NT2/D1 (cell line): ENCODE measurements around the gene LMAN2.

Experiments
- DNase-seq: peaks from one replicate; pipeline ENCODE4 v3.0.0-alpha.2; 2011; ENCODE audit warnings: low read depth, low spot score
- H3K27me3 ChIP-seq: 2 replicates; pipeline ENCODE4 v1.6.0; 2011; ENCODE audit warnings: mild to moderate bottlenecking; ENCODE audit not compliant: insufficient read length, insufficient read depth
- H3K36me3 ChIP-seq: 2 replicates; pipeline ENCODE4 v1.6.1; 2011; ENCODE audit warnings: mild to moderate bottlenecking, low read length, mixed read lengths; ENCODE audit not compliant: insufficient read depth, insufficient read length
- H3K4me1 ChIP-seq: 2 replicates; pipeline ENCODE4 v1.5.1; 2011; ENCODE audit not compliant: insufficient read depth, insufficient read length
- H3K4me3 ChIP-seq: 2 replicates; pipeline ENCODE4 v1.5.1; 2011; ENCODE audit warnings: low read depth; ENCODE audit not compliant: insufficient read length
- H3K9ac ChIP-seq: 2 replicates; pipeline ENCODE4 v1.6.0; 2011; ENCODE audit warnings: low read depth; ENCODE audit not compliant: insufficient read length
- H3K9me3 ChIP-seq: 2 replicates; pipeline ENCODE4 v1.5.1; 2011; ENCODE audit warnings: mild to moderate bottlenecking, low read length; ENCODE audit not compliant: insufficient read depth
- SUZ12 ChIP-seq: IDR thresholded peaks from 2 replicates; pipeline ENCODE4 v1.6.1; 2011; ENCODE audit not compliant: insufficient read length, insufficient read depth; ENCODE audit errors: extremely low read depth
- YY1 ChIP-seq: IDR thresholded peaks from 2 replicates; pipeline ENCODE4 v1.6.1; 2011; ENCODE audit not compliant: insufficient read length, insufficient read depth
- ZNF274 ChIP-seq: IDR thresholded peaks from 2 replicates; pipeline ENCODE4 v1.6.1; 2011; ENCODE audit warnings: mild to moderate bottlenecking, low read depth, low read length

LMAN2 gene

GRCh38 chr5:177333420-177334154 is 17.9 kb downstream of the LMAN2 start:
- DNase-seq: no peak
- no peak for TF ChIP-seq YY1
- no peak for TF ChIP-seq ZNF274
- no peak for TF ChIP-seq SUZ12
- H3K36me3 ChIP-seq: peaks cover 93% of the 10 kb centered on the region
- H3K4me3 ChIP-seq: no peak overlapping the region
- no peaks in the 10 kb centered on the region for H3K9me3 ChIP-seq
- no peaks in the 10 kb centered on the region for H3K27me3 ChIP-seq
- peaks cover 3% of the 10 kb centered on the region for H3K4me1 ChIP-seq
- H3K9ac ChIP-seq: no peak overlapping the region

GRCh38 chr5:177332896-177333260 is 18.6 kb downstream of the LMAN2 start:
- H3K27me3 ChIP-seq: no peaks in the 10 kb centered on the region
- no peak overlapping the region for H3K4me3 ChIP-seq
- H3K36me3 ChIP-seq: peaks cover 86% of the 10 kb centered on the region
- TF ChIP-seq ZNF274 (no peak), YY1 (no peak), SUZ12 (no peak)
- H3K9me3 ChIP-seq: no peaks in the 10 kb centered on the region
- DNase-seq: no peak
- peaks cover 3% of the 10 kb centered on the region for H3K4me1 ChIP-seq
- no peak overlapping the region for H3K9ac ChIP-seq

GRCh38 chr5:177332031-177332895 is 19.2 kb downstream of the LMAN2 start:
- no peak for DNase-seq
- Histone ChIP-seq H3K27me3 (no peaks in the 10 kb centered on the region), H3K4me3 (no peak overlapping the region), H3K4me1 (peaks cover 3% of the 10 kb centered on the region), H3K9me3 (no peaks in the 10 kb centered on the region), H3K9ac (peak overlapping the region; percentile 56), H3K36me3 (peaks cover 80% of the 10 kb centered on the region)
- TF ChIP-seq ZNF274 (no peak), SUZ12 (no peak), YY1 (no peak)

- H3K36me3 ChIP-seq: peaks cover 69% of the 10 kb centered on the region
- no peak overlapping the region for H3K9ac ChIP-seq
- H3K4me1 ChIP-seq: no peaks in the 10 kb centered on the region
- DNase-seq: no peak
- H3K9me3 ChIP-seq: no peaks in the 10 kb centered on the region
- H3K4me3 ChIP-seq: no peak overlapping the region
- TF ChIP-seq ZNF274 (no peak), SUZ12 (no peak), YY1 (no peak)
- no peaks in the 10 kb centered on the region for H3K27me3 ChIP-seq
Measured at GRCh38 chr5:177330991-177331842, 20.3 kb downstream of the LMAN2 start.

GRCh38 chr5:177329883-177330282 is 21.6 kb downstream of the LMAN2 start:
- no peaks in the 10 kb centered on the region for H3K4me1 ChIP-seq
- no peak for DNase-seq
- no peaks in the 10 kb centered on the region for H3K9me3 ChIP-seq
- H3K9ac ChIP-seq: no peak overlapping the region
- TF ChIP-seq SUZ12 (no peak), YY1 (no peak)
- H3K27me3 ChIP-seq: no peaks in the 10 kb centered on the region
- H3K4me3 ChIP-seq: no peak overlapping the region
- peaks cover 56% of the 10 kb centered on the region for H3K36me3 ChIP-seq

GRCh38 chr5:177328545-177329231 is 22.8 kb downstream of the LMAN2 start:
- Histone ChIP-seq H3K4me1 (no peaks in the 10 kb centered on the region), H3K4me3 (no peak overlapping the region), H3K27me3 (no peaks in the 10 kb centered on the region), H3K9me3 (no peaks in the 10 kb centered on the region), H3K36me3 (peaks cover 50% of the 10 kb centered on the region), H3K9ac (no peak overlapping the region)
- no peak for DNase-seq
- TF ChIP-seq SUZ12 (no peak), YY1 (no peak), ZNF274 (no peak)
